Liver (tissue), 3 donors: Measurements from ENCODE around the gene PTPRN2.

ENCODE experiments used
- FOXA1 ChIP-seq: IDR thresholded peaks from 2 replicates; pipeline ENCODE4 v1.6.1; 2016; ENCODE audit warnings: antibody characterized with exemption
- JUND ChIP-seq, 2 donors: IDR thresholded peaks; 2 replicates each; pipeline ENCODE4 v1.6.1; 2016; ENCODE audit warnings: antibody characterized with exemption in 2 of 2
- NR2F2 ChIP-seq: IDR thresholded peaks from 2 replicates; pipeline ENCODE4 v1.6.1; 2016; ENCODE audit warnings: antibody characterized with exemption
- RAD21 ChIP-seq, 2 donors: IDR thresholded peaks; 2 replicates each; pipeline ENCODE4 v1.6.1; 2016; ENCODE audit warnings: antibody characterized with exemption in 2 of 2, mild to moderate bottlenecking in 2 of 2
- RXRA ChIP-seq, 2 donors: IDR thresholded peaks; 2 replicates each; pipeline ENCODE4 v1.6.1; 2017 to 2018; ENCODE audit warnings: antibody characterized with exemption in 2 of 2, mild to moderate bottlenecking in 1 of 2
- TAF1 ChIP-seq: conservative IDR thresholded peaks from 2 replicates; pipeline ENCODE4 v1.6.1; 2016; ENCODE audit warnings: antibody characterized with exemption, mild to moderate bottlenecking
- YY1 ChIP-seq: IDR thresholded peaks from 2 replicates; pipeline ENCODE4 v1.6.1; 2016; ENCODE audit warnings: antibody characterized with exemption, mild to moderate bottlenecking
- TF ChIP-seq, protein P1 (sequence below): fragments of 150-350 bp; IDR thresholded peaks from 2 replicates; pipeline ENCODE4 v1.5.1; 2017; ENCODE audit warnings: improper control_type of control experiment, low read depth, low read length; ENCODE audit not compliant: missing input control
- TF ChIP-seq, protein P2 (sequence below): IDR thresholded peaks from 2 replicates; pipeline ENCODE4 v1.6.1; 2016; ENCODE audit warnings: antibody characterized with exemption, mild to moderate bottlenecking
- TF ChIP-seq, protein P3 (sequence below): IDR thresholded peaks from 2 replicates; pipeline ENCODE4 v1.6.1; 2016; ENCODE audit warnings: antibody characterized with exemption
- TF ChIP-seq, protein P4 (sequence below): IDR thresholded peaks from 2 replicates; pipeline ENCODE4 v1.6.1; 2016; ENCODE audit warnings: antibody characterized with exemption
- donor health status: healthy.
- donor health status: healthy.

DNA sequence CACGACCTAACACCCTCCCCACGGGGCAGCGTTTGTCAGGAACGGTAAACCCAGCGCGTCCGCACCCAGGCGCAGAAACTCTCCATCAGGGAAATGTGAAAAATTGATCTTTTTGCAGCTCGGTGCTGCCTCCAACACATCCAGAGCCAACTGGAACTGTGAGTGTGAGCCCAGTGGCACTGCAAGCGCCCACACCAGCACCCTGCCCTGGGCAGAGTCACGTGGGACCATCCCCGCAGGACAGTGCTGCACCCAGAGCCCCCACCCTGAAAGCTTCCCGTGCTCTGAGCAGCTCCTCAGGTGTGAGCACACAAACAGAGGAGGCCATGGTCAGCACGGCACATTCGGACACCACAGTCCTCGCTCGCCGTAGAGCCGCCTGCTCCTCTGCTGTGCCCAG, 919.9 kb downstream of the PTPRN2 start:
- no peak for TF ChIP-seq NR2F2
- TF ChIP-seq, protein P1, sequence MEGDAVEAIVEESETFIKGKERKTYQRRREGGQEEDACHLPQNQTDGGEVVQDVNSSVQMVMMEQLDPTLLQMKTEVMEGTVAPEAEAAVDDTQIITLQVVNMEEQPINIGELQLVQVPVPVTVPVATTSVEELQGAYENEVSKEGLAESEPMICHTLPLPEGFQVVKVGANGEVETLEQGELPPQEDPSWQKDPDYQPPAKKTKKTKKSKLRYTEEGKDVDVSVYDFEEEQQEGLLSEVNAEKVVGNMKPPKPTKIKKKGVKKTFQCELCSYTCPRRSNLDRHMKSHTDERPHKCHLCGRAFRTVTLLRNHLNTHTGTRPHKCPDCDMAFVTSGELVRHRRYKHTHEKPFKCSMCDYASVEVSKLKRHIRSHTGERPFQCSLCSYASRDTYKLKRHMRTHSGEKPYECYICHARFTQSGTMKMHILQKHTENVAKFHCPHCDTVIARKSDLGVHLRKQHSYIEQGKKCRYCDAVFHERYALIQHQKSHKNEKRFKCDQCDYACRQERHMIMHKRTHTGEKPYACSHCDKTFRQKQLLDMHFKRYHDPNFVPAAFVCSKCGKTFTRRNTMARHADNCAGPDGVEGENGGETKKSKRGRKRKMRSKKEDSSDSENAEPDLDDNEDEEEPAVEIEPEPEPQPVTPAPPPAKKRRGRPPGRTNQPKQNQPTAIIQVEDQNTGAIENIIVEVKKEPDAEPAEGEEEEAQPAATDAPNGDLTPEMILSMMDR, result no peak
- TF ChIP-seq RAD21 (IDR thresholded peaks at IDR 0.05), result no peak
- TF ChIP-seq, protein P2, sequence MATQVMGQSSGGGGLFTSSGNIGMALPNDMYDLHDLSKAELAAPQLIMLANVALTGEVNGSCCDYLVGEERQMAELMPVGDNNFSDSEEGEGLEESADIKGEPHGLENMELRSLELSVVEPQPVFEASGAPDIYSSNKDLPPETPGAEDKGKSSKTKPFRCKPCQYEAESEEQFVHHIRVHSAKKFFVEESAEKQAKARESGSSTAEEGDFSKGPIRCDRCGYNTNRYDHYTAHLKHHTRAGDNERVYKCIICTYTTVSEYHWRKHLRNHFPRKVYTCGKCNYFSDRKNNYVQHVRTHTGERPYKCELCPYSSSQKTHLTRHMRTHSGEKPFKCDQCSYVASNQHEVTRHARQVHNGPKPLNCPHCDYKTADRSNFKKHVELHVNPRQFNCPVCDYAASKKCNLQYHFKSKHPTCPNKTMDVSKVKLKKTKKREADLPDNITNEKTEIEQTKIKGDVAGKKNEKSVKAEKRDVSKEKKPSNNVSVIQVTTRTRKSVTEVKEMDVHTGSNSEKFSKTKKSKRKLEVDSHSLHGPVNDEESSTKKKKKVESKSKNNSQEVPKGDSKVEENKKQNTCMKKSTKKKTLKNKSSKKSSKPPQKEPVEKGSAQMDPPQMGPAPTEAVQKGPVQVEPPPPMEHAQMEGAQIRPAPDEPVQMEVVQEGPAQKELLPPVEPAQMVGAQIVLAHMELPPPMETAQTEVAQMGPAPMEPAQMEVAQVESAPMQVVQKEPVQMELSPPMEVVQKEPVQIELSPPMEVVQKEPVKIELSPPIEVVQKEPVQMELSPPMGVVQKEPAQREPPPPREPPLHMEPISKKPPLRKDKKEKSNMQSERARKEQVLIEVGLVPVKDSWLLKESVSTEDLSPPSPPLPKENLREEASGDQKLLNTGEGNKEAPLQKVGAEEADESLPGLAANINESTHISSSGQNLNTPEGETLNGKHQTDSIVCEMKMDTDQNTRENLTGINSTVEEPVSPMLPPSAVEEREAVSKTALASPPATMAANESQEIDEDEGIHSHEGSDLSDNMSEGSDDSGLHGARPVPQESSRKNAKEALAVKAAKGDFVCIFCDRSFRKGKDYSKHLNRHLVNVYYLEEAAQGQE, result no peak
- no peak for TF ChIP-seq TAF1
- TF ChIP-seq RXRA (IDR thresholded peaks at IDR 0.05), result no peak
- TF ChIP-seq, protein P3, sequence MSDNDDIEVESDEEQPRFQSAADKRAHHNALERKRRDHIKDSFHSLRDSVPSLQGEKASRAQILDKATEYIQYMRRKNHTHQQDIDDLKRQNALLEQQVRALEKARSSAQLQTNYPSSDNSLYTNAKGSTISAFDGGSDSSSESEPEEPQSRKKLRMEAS, result no peak
- TF ChIP-seq FOXA1, result no peak
- no peak for TF ChIP-seq JUND (IDR thresholded peaks at IDR 0.05)
- TF ChIP-seq YY1, result no peak
- TF ChIP-seq, protein P4, sequence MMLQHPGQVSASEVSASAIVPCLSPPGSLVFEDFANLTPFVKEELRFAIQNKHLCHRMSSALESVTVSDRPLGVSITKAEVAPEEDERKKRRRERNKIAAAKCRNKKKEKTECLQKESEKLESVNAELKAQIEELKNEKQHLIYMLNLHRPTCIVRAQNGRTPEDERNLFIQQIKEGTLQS, result no peak
